Hematopoietic multipotent progenitor cell treated with erythropoietin and hydrocortisone succinate and interleukin-3 and kit ligand, for 6 days (in vitro differentiated cells): ENCODE measurements around the gene LRRFIP2.

Experiments
- DNase-seq: peaks from one replicate; pipeline ENCODE4 v3.0.0-alpha.2; 2015

The LRRFIP2 gene

DNA sequence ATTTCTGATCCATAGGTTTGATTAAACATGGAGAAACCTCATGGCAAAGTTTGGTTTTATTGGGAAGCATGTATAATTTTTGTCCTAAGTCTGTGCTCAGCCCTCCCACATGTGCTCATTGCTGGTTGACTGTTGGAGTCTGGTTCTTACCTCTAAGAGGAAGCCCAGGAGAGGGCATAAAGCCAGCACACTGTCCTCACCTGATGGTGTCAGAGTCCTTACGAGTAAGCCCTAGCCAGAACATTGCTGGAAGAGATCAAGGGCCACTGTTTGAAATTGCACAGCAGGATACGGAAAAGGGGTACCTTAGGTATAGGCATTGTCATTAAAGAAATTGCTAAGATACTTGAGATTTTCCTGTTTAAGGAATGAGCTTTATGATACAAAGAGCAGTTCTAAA is 159.8 kb downstream of the LRRFIP2 start:
- DNase-seq = no peak
